Upper lobe of left lung (tissue), 4 donors: ENCODE results near the gene PDE4B.

Source experiments
- CTCF ChIP-seq, 6 experiments: fragments of 450-650 bp in 4 of 6; fragments of 200-600 bp in 2 of 6; sonication (generic) in 2 of 6; IDR thresholded peaks; one replicate each; pipeline ENCODE4 v1.5.1; 2016 to 2019; ENCODE audit warnings: antibody characterized with exemption in 6 of 6
- POLR2A ChIP-seq, 4 donors: fragments of 450-650 bp; IDR thresholded peaks; one replicate each; pipeline ENCODE4 v1.5.1; 2016 to 2017; ENCODE audit warnings: antibody characterized with exemption in 4 of 4, mild to moderate bottlenecking in 2 of 4

- TF ChIP-seq CTCF (IDR thresholded peaks at IDR 0.05) (no peak), POLR2A (IDR thresholded peaks at IDR 0.05) (no peak)
Measured at GRCh38 chr1:66326867-66327266, 534.2 kb downstream of the PDE4B start.
